Activated naive CD4-positive, alpha-beta T cell treated with anti-CD3 and anti-CD28 coated beads, Interleukin-2, amount 10 ng/mL, durations not matched to agents 7 days and 5 days (primary cell): Measurements from ENCODE around the gene MAPK4.

Experiments
- CTCF ChIA-PET: fragments of 350-600 bp; sonication (Branson Sonifier 250); formaldehyde crosslinking; loops from one replicate; lab custom pipeline; 2021; ENCODE audit warnings: antibody characterized with exemption; lab: Charles Lee
- DNase-seq: peaks from one replicate; pipeline ENCODE4 v3.0.0-alpha.2; 2020
- H3K27ac Mint-ChIP-seq: one replicate; pipeline ENCODE4 v1.8.0; 2021; ENCODE audit warnings: mild to moderate bottlenecking, moderate library complexity, mixed read lengths
- H3K27me3 Mint-ChIP-seq: one replicate; pipeline ENCODE4 v1.8.0; 2021; ENCODE audit warnings: mild to moderate bottlenecking, mixed read lengths
- H3K36me3 Mint-ChIP-seq: one replicate; pipeline ENCODE4 v1.8.0; 2021; ENCODE audit warnings: mixed read lengths
- H3K4me1 Mint-ChIP-seq: one replicate; pipeline ENCODE4 v1.8.0; 2021; ENCODE audit warnings: mixed read lengths
- H3K4me3 Mint-ChIP-seq: one replicate; pipeline ENCODE4 v1.8.0; 2021; ENCODE audit warnings: mild to moderate bottlenecking, moderate library complexity, mixed read lengths
- H3K9me3 Mint-ChIP-seq: one replicate; pipeline ENCODE4 v1.8.0; 2021; ENCODE audit warnings: mixed read lengths

Gene MAPK4

DNA sequence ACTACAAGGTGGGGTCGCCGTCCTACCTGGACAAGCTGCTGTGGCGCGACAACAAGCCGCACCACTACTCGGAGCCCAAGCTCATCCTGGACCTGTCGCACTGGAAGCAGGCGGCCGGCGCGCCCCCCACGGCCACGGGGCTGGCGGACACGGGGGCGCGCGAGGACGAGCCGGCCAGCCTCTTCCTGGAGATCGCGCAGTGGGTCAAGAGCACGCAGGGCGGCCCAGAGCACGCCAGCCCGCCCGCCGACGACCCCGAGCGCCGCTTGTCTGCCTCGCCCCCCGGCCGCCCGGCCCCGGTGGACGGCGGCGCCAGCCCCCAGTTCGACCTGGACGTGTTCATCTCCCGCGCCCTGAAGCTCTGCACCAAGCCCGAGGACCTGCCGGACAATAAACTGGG is 169.5 kb downstream of the MAPK4 start:
- Mint-ChIP-seq H3K27me3 (no peaks in the 10 kb centered on the region), H3K4me1 (no peaks in the 10 kb centered on the region), H3K9me3 (no peaks in the 10 kb centered on the region), H3K36me3 (no peaks in the 10 kb centered on the region), H3K4me3 (no peak overlapping the region), H3K27ac (no peak overlapping the region)
- CTCF ChIA-PET = no interaction called here
- DNase-seq = no peak

GRCh38 chr18:50729986-50730385 is 170.1 kb downstream of the MAPK4 start:
- DNase-seq = no peak
- CTCF ChIA-PET = no interaction called here
- no peak overlapping the region for H3K27ac Mint-ChIP-seq
- H3K9me3 Mint-ChIP-seq = no peaks in the 10 kb centered on the region
- H3K27me3 Mint-ChIP-seq = no peaks in the 10 kb centered on the region
- no peaks in the 10 kb centered on the region for H3K4me1 Mint-ChIP-seq
- H3K36me3 Mint-ChIP-seq = no peaks in the 10 kb centered on the region
- H3K4me3 Mint-ChIP-seq = no peak overlapping the region

DNA sequence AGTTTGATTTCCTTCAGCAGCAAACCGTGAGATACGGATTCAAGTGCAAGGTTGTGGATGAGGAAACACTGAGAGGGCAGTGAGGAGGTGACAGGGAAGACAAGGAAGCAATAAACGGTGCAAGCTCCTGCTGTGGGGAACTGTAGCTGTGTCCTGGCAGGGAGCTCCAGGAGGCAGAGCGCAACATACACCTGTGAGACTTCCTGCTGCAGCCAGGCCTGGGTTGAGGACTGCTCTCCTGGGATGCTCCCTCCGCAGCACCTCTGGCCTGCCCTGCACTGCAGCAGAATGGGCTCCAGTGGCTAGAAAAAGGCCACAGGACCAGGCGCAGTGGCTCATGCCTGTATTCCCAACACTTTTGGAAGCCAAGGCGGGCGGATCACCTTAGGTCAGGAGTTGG is 174.5 kb downstream of the MAPK4 start:
- Mint-ChIP-seq H3K36me3 (no peaks in the 10 kb centered on the region), H3K4me1 (no peaks in the 10 kb centered on the region), H3K27me3 (no peaks in the 10 kb centered on the region), H3K4me3 (no peak overlapping the region), H3K27ac (no peak overlapping the region), H3K9me3 (no peaks in the 10 kb centered on the region)
- DNase-seq = no peak
- CTCF ChIA-PET = no interaction called here

DNA sequence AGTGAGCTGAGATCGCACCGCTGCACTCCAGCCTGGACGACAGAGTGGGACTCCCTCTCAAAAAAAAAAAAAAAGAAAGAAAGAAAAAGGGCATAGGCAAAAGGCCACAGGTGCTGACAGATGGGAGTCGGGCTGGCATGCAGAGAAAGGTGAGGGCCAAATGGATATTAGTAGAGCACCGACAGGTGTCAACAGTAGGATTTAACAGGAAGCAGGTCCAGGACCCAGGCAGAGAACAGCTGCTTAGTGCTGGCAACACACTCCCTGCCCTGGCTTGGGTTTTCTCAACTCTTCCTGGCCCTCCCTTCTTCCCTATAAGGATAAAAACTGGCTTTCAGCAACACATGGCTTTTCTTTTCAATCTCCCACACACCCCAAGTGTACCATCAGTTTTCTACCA is 175.0 kb downstream of the MAPK4 start:
- H3K27ac Mint-ChIP-seq = no peak overlapping the region
- no peaks in the 10 kb centered on the region for H3K27me3 Mint-ChIP-seq
- no peaks in the 10 kb centered on the region for H3K4me1 Mint-ChIP-seq

DNA sequence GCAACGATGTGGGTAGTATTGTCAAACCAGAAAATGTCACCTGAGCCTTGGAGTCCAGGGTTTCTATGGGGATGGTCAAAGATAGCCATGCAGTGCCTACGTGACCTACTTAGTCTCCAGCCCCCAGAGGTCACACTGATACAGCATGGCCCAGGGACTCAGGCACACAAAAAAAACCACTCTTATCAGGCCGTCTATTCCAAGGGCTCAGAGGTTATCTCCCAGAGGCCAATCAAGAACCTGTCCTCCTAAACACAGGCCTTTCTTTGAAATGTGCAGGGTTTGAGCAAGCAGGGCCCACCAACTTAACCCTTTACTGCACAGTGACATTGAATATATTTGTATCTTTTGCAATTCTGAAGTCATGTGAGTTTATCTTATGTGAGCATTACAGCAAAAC is 177.2 kb downstream of the MAPK4 start:
- CTCF ChIA-PET = no interaction called here
- no peaks in the 10 kb centered on the region for H3K36me3 Mint-ChIP-seq
- no peaks in the 10 kb centered on the region for H3K4me1 Mint-ChIP-seq
- no peak overlapping the region for H3K4me3 Mint-ChIP-seq
- no peak overlapping the region for H3K27ac Mint-ChIP-seq
- no peaks in the 10 kb centered on the region for H3K9me3 Mint-ChIP-seq
- H3K27me3 Mint-ChIP-seq = no peaks in the 10 kb centered on the region
- DNase-seq = no peak

More for the DNA sequence above, 175.0 kb downstream of the MAPK4 start:
- Mint-ChIP-seq H3K4me3 (no peak overlapping the region), H3K36me3 (no peaks in the 10 kb centered on the region), H3K9me3 (no peaks in the 10 kb centered on the region)
- DNase-seq = no peak
- CTCF ChIA-PET = no interaction called here

DNA sequence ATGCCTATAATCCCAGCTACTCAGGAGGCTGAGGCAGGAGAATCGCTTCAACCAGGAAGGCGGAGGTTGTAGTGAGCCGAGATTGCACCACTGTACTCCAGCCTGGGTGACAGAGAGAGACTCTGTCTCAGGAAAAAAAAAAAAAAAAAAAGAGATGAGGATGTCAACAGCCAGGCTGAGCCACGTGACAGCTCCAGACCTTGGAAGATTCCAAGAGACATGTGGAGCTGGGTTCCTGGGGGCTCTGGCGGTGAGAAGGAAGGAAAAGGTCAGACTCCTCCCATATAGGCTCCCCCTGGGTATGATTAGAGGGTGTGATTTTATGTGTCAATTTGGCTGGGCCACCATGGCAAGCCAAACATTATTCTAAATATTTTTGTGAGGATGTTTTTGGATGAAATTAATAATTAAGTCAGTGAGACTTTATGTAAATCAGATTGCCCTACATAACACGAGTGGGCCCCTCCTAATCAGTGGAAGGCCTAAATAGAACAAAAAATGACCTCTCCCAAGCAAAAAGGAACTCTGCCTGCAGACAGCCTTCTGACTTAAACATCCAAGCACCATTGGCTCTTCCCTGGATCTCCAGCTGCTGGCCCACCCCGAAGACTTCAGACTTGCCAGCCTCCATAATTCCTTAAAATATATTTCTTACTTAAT is 178.3 kb downstream of the MAPK4 start:
- no peaks in the 10 kb centered on the region for H3K36me3 Mint-ChIP-seq
- no peaks in the 10 kb centered on the region for H3K27me3 Mint-ChIP-seq
- no peak overlapping the region for H3K4me3 Mint-ChIP-seq
- DNase-seq = no peak
- H3K4me1 Mint-ChIP-seq = no peaks in the 10 kb centered on the region
- no peak overlapping the region for H3K27ac Mint-ChIP-seq
- CTCF ChIA-PET = no interaction called here
- H3K9me3 Mint-ChIP-seq = no peaks in the 10 kb centered on the region

DNA sequence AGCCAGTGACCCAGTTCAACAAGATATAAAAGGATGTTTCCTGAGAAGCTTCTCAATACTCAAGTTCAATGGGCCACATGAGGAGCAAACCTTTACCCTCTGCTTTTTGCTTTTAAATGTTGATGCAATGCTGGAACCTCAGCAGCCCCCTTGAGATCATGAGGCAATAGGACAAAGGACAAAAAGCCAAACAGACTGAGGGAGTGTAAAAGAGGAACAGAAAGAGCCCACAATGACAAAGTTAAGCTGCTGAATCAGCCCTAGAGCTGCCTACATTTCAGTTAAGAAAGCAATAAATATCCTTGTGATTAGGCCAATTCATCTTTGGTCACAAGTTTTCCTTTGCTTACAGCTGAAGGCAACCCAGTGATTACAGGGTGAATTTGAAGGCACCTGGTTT is 183.1 kb downstream of the MAPK4 start:
- CTCF ChIA-PET = no interaction called here
- no peaks in the 10 kb centered on the region for H3K4me1 Mint-ChIP-seq
- peaks cover 9% of the 10 kb centered on the region for H3K27me3 Mint-ChIP-seq
- no peaks in the 10 kb centered on the region for H3K9me3 Mint-ChIP-seq
- H3K4me3 Mint-ChIP-seq = no peak overlapping the region
- no peak overlapping the region for H3K27ac Mint-ChIP-seq
- H3K36me3 Mint-ChIP-seq = no peaks in the 10 kb centered on the region
- no peak for DNase-seq

DNA sequence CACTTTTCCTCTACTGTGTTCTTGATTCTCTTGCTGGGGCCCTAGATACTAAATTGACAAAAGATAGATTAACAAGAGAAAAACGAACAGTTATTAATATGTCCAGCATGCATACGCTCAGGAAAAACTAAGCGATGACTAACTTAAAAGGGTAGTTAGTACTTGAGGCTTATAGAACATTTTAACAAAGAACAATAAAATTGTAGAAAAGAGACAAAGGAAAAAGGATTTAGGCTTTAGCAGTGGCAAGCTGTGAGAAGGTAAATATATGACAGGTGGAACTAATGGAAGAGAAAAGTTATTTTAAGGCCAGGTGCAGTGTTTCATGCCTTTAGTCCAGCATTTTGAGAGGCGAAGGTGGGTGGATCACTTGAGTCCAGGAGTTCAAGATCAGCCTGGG is 184.4 kb downstream of the MAPK4 start:
- Mint-ChIP-seq H3K27ac (no peak overlapping the region), H3K4me1 (no peaks in the 10 kb centered on the region), H3K9me3 (no peaks in the 10 kb centered on the region), H3K36me3 (no peaks in the 10 kb centered on the region), H3K27me3 (peaks cover 9% of the 10 kb centered on the region), H3K4me3 (no peak overlapping the region)
- CTCF ChIA-PET = no interaction called here
- no peak for DNase-seq

GRCh38 chr18:50745945-50746344 is 186.1 kb downstream of the MAPK4 start:
- CTCF ChIA-PET = no interaction called here
- Mint-ChIP-seq H3K27ac (no peak overlapping the region), H3K9me3 (no peaks in the 10 kb centered on the region), H3K4me3 (no peak overlapping the region), H3K36me3 (no peaks in the 10 kb centered on the region), H3K4me1 (no peaks in the 10 kb centered on the region), H3K27me3 (peaks cover 15% of the 10 kb centered on the region)
- DNase-seq = no peak

- H3K36me3 Mint-ChIP-seq = no peaks in the 10 kb centered on the region
- no peak overlapping the region for H3K27ac Mint-ChIP-seq
- H3K4me1 Mint-ChIP-seq = no peaks in the 10 kb centered on the region
- CTCF ChIA-PET = no interaction called here
- no peak for DNase-seq
- peaks cover 18% of the 10 kb centered on the region for H3K27me3 Mint-ChIP-seq
- no peaks in the 10 kb centered on the region for H3K9me3 Mint-ChIP-seq
- no peak overlapping the region for H3K4me3 Mint-ChIP-seq
These were observed 188.0 kb downstream of the MAPK4 start for GRCh38 chr18:50747849-50748242.

DNA sequence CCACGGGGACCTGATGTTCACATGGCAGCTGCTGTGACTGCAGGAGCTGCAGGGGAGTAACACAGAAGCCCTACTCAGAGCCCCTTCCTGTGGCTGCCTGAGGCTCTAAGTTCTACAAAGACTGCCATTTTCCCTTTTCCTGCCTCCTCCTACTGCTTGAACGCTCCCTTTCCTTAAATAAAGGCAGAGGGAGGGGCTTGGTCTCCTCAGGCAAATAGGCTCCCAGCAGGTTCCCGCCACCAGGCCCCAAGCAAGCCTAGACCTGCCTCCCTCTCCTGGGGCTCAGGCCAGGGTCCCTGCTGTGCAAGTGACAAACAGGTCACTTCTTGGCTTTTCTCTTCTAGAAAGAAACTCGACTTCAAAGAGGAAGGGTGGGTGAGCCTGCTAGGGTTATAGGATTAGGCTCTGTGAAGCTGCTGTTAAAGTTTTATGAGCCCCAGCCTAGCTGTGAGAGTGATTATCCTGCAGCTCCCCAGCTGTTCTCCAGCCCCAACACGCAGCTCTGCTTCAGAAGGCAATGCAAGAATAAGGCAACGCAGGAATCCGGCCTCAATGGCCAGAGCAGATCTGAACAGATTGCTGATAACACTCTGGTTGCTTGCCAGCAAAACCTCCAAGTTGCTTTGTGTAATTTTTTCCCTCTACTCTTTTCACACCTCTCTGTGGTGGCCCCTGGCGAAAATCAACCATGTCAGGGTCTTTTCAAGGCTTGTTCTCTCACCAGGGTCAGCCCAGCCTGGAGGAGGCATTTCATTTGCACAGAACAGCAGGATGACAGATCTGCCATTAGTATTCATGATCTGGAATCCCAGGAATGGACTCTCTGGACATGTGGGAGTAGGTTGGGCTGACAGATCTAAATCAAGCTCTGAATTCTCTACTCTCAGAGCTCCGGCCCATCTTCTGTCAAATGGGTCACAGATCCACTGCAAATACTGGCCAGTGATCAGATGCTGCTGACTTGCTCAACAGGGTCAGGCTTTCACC is 188.6 kb downstream of the MAPK4 start:
- H3K4me3 Mint-ChIP-seq = no peak overlapping the region
- CTCF ChIA-PET = no interaction called here
- no peaks in the 10 kb centered on the region for H3K36me3 Mint-ChIP-seq
- no peaks in the 10 kb centered on the region for H3K9me3 Mint-ChIP-seq
- H3K27ac Mint-ChIP-seq = no peak overlapping the region
- no peak for DNase-seq
- no peaks in the 10 kb centered on the region for H3K4me1 Mint-ChIP-seq
- peaks cover 18% of the 10 kb centered on the region for H3K27me3 Mint-ChIP-seq

DNA sequence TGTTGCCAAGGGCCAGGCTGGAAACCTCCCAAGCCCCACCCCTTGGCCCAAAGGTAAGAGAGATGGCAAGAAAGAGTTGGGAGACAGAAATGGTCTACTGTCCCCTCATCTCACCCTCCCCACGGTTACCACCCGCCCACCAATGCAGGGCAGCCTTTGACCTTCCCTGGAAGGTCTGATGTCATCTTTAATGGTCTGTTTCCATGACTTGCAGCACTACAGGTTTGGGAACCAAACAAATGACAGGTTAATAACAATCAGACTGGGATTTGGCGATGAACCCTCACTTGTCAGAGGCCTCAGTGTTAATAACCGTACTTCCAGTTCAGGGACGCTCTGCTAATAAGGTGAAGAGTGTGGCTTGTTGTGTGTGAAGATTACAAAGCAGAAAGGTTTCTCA is 189.5 kb downstream of the MAPK4 start:
- Mint-ChIP-seq H3K4me3 (no peak overlapping the region), H3K27ac (no peak overlapping the region), H3K36me3 (no peaks in the 10 kb centered on the region), H3K9me3 (no peaks in the 10 kb centered on the region), H3K27me3 (peaks cover 18% of the 10 kb centered on the region), H3K4me1 (no peaks in the 10 kb centered on the region)
- CTCF ChIA-PET = no interaction called here
- DNase-seq = no peak

DNA sequence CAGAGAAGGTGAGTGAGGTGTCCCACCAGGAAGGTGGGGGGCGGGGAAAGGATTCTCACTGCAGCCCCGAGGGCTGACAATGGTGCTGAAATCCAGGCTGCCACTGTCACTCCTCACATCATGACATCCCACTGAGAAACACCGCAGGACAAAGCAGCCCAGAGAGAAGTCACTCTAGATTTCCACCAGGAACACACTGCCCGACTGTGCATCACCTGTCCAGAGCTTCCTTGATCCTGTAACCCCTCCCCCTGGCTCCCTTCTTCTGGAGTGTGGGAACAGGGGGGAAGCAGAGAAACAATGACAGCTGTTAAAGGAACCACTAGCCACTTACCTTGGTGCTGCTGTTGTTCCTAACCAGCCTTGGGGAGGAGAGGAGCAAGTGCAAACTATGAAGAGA is 190.1 kb downstream of the MAPK4 start:
- CTCF ChIA-PET = no interaction called here
- Mint-ChIP-seq H3K27me3 (peaks cover 15% of the 10 kb centered on the region), H3K36me3 (no peaks in the 10 kb centered on the region), H3K4me1 (no peaks in the 10 kb centered on the region), H3K9me3 (no peaks in the 10 kb centered on the region), H3K27ac (no peak overlapping the region), H3K4me3 (no peak overlapping the region)
- no peak for DNase-seq

- DNase-seq = no peak
- Mint-ChIP-seq H3K9me3 (no peaks in the 10 kb centered on the region), H3K4me3 (no peak overlapping the region), H3K27ac (no peak overlapping the region), H3K4me1 (no peaks in the 10 kb centered on the region), H3K27me3 (peaks cover 15% of the 10 kb centered on the region), H3K36me3 (no peaks in the 10 kb centered on the region)
- CTCF ChIA-PET = no interaction called here
These were observed 190.7 kb downstream of the MAPK4 start for GRCh38 chr18:50750546-50750945.

DNA sequence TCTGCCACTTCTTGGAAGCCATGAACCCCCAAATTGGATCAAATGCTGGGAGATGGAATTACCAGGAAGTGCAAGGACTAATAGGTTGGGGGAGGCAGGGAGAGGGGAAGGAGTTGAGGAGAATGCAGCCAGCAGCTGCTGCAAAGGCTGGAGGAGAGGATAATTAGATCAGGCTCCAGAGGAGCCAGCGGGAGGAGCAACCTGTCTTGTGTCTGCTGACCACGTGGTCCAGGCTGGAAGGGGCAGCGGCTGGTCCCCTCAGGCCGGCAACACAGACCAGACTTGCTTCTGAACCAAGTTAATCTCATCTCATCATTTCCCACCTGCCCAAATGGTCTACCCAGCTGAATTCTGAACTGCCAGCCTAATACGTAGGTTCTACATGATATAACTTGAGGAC is 191.6 kb downstream of the MAPK4 start:
- Mint-ChIP-seq H3K27me3 (peaks cover 18% of the 10 kb centered on the region), H3K9me3 (no peaks in the 10 kb centered on the region), H3K27ac (no peak overlapping the region), H3K4me3 (no peak overlapping the region), H3K36me3 (no peaks in the 10 kb centered on the region), H3K4me1 (no peaks in the 10 kb centered on the region)
- DNase-seq = no peak
- CTCF ChIA-PET = no interaction called here
